HepG2 (cell line): Measurements from ENCODE around the gene TLE1. TPM values are rescaled to one million over a fixed set of nuclear protein-coding genes. Genes with fewer than 3 reads are reported as not detected.

ENCODE experiments used
- ATAC-seq: fragments of 200-7000 bp; cut with Tn5 transposase; 3 replicates; pipeline ENCODE4 v1.9.1; 2020; ENCODE audit warnings: mild to moderate bottlenecking, moderate library complexity
- BruUV-seq: library from RNA; stranded (reverse); fragments of 400-500 nt; replicated peaks from 2 replicates; lab custom pipeline; 2021; lab: Mats Ljungman, UMichigan
- CTCF ChIA-PET: fragments of 300-600 bp; formaldehyde crosslinking; extraction: SDS; loops from one replicate; lab custom pipeline; 2021; ENCODE audit warnings: low total read pairs, inconsistent platforms, low intra/inter-chr PET ratio; lab: Yijun Ruan, JAX
- POLR2A ChIA-PET: fragments of 350-600 bp; sonication (Branson Sonifier 250); formaldehyde crosslinking; loops from one replicate; lab custom pipeline; 2020; ENCODE audit warnings: antibody characterized with exemption, inconsistent platforms; lab: Yijun Ruan, JAX
- DNase-seq: peaks from one replicate; pipeline ENCODE4 v3.0.0-alpha.2; 2015; ENCODE audit warnings: low spot score
- FAIRE-seq: peaks from 3 replicates; lab custom pipeline; 2011; peaks lifted over from hg19 to GRCh38; lab: Jason Lieb, UNC
- H2AFZ ChIP-seq: one replicate; pipeline ENCODE4 v1.6.1; 2011; ENCODE audit warnings: low read length, inconsistent platforms
- H3K27ac ChIP-seq: fragments of 300-600 bp; 3 replicates; pipeline ENCODE4 v1.8.0; 2011; ENCODE audit warnings: mixed run types, mild to moderate bottlenecking, mixed read lengths, low read length, inconsistent platforms; ENCODE audit not compliant: insufficient read depth; ENCODE audit errors: extremely low read length
- H3K27me3 ChIP-seq, 2 experiments: fragments of 200-600 bp in 1 of 2; 2 replicates in 1 of 2; 3 replicates in 1 of 2; pipeline versions ENCODE4 v1.6.0 to v1.8.0; 2011; ENCODE audit warnings: low read length in 2 of 2, mild to moderate bottlenecking in 2 of 2, moderate library complexity in 2 of 2, inconsistent platforms in 1 of 2; ENCODE audit not compliant: insufficient read depth in 2 of 2, control insufficient read depth in 1 of 2
- H3K36me3 ChIP-seq, 2 experiments: fragments of 200-600 bp in 1 of 2; replicated peaks in 1 of 2; 2 replicates in 1 of 2; 3 replicates in 1 of 2; pipeline versions ENCODE4 v1.5.1 to v1.8.0; 2011; ENCODE audit warnings: low read length in 2 of 2, inconsistent platforms in 1 of 2; ENCODE audit not compliant: insufficient read depth in 2 of 2, control insufficient read depth in 1 of 2
- H3K4me1 ChIP-seq: 2 replicates; pipeline ENCODE4 v1.5.1; 2012; ENCODE audit warnings: low read length, inconsistent platforms; ENCODE audit not compliant: insufficient read depth
- H3K4me2 ChIP-seq: 2 replicates; pipeline ENCODE4 v1.6.0; 2011; ENCODE audit warnings: low read depth, low read length, inconsistent platforms
- H3K4me3 ChIP-seq, 3 experiments: fragments of 200-600 bp in 1 of 3; sonication (generic), shearing (Covaris generic) in 1 of 3; replicated peaks in 1 of 3; 2 replicates each; pipeline ENCODE4 v1.5.1; 2011 to 2016; ENCODE audit warnings: low read length in 3 of 3, inconsistent platforms in 2 of 3, low read depth in 2 of 3, mild to moderate bottlenecking in 2 of 3, control low read depth in 1 of 3, mixed read lengths in 1 of 3; ENCODE audit not compliant: insufficient read depth in 1 of 3
- H3K79me2 ChIP-seq: one replicate; pipeline ENCODE4 v1.6.1; 2011; ENCODE audit warnings: low read length, inconsistent platforms; ENCODE audit not compliant: insufficient read depth
- H3K9ac ChIP-seq: 2 replicates; pipeline ENCODE4 v1.6.0; 2011; ENCODE audit warnings: mild to moderate bottlenecking, low read depth, low read length, inconsistent platforms; ENCODE audit not compliant: insufficient read depth
- H3K9me3 ChIP-seq: 2 replicates; pipeline ENCODE4 v1.5.1; 2012; ENCODE audit warnings: mild to moderate bottlenecking, low read length
- H4K20me1 ChIP-seq: 2 replicates; pipeline ENCODE4 v1.6.0; 2011; ENCODE audit warnings: inconsistent platforms, mild to moderate bottlenecking, low read length, moderate library complexity; ENCODE audit not compliant: insufficient read depth
- ETV5 ChIP-seq: IDR thresholded peaks from 2 replicates; pipeline ENCODE4 v1.6.1; 2018; ENCODE audit warnings: missing biosample characterization, missing genetic modification reagents, inconsistent platforms, borderline replicate concordance
- KAT2B ChIP-seq: fragments of 150-350 bp; IDR thresholded peaks from 2 replicates; pipeline ENCODE4 v1.6.1; 2014; ENCODE audit warnings: low read depth, low read length, borderline replicate concordance
- NR2F6 ChIP-seq, 2 experiments: IDR thresholded peaks; 2 replicates each; pipeline ENCODE4 v1.6.1; 2016; ENCODE audit warnings: antibody characterized with exemption in 1 of 2, mild to moderate bottlenecking in 1 of 2
- PATZ1 ChIP-seq: sonication (generic); formaldehyde crosslinking; IDR thresholded peaks from 2 replicates; pipeline ENCODE4 v1.4.0; 2020; ENCODE audit warnings: missing genetic modification reagents
- TCF12 ChIP-seq, 2 experiments: fragments of 450-650 bp in 1 of 2; sonication (generic) in 1 of 2; formaldehyde crosslinking in 1 of 2; IDR thresholded peaks; 2 replicates each; pipeline versions ENCODE4 v1.6.1 to v1.8.0; 2017 to 2022; ENCODE audit warnings: antibody characterized with exemption in 1 of 2, mild to moderate bottlenecking in 1 of 2, missing genetic modification reagents in 1 of 2, moderate library complexity in 1 of 2
- ZC3H4 ChIP-seq: sonication (generic); formaldehyde crosslinking; IDR thresholded peaks from 2 replicates; pipeline ENCODE4 v1.4.0; 2020; ENCODE audit warnings: missing genetic modification reagents, borderline replicate concordance
- ZNF10 ChIP-seq: sonication (generic); formaldehyde crosslinking; IDR thresholded peaks from 2 replicates; pipeline ENCODE4 v1.4.0; 2020; ENCODE audit warnings: mild to moderate bottlenecking, low read depth, missing genetic modification reagents, borderline replicate concordance
- ZNF296 ChIP-seq: sonication (generic); formaldehyde crosslinking; conservative IDR thresholded peaks from 2 replicates; pipeline ENCODE4 v1.5.0; 2020; ENCODE audit warnings: mild to moderate bottlenecking, missing genetic modification reagents
- WGBS: methylation state at CpG from one replicate; pipeline ENCODE4 v1.1.6; 2017; ENCODE audit warnings: low lambda C conversion rate; 5-methylcytosine and 5-hydroxymethylcytosine counted together
- in situ Hi-C: cut with HindIII; loops from 2 replicates; pipeline ENCODE4 v1.10.0; 2017; ENCODE audit warnings: low pct_unique_long_range_greater_than_20kb; ENCODE audit not compliant: extremely low pct_ligation_motif_present
- intact Hi-C: fragments of 100-400 bp; cut with micrococcal nuclease; formaldehyde crosslinking; loops from one replicate; pipeline ENCODE4 v1.10.0; 2022; ENCODE audit not compliant: unreplicated experiment
- polyA plus RNA-seq, 8 experiments: library from polyadenylated mRNA; depleted of rRNA in 3 of 8; stranded (reverse) in 7 of 8; unstranded in 1 of 8; fragments of >200 nt; fragmentation: Illumina TruSeq in 4 of 8; extraction: Trizol in 4 of 8; gene quantifications; 2 replicates each; pipeline versions ENCODE4 v1.2.1 to v1.2.3, GENCODE V29; 2011 to 2016; ENCODE audit warnings: low read depth in 4 of 8, missing spikeins in 1 of 8, mixed read lengths in 1 of 8; ENCODE audit not compliant: insufficient read depth in 1 of 8
- total RNA-seq, 5 experiments: library from RNA; depleted of rRNA; stranded (reverse); fragments of >200 nt; fragmentation: Illumina TruSeq; extraction: Trizol; gene quantifications; 2 replicates each; pipeline ENCODE4 v1.2.3, GENCODE V29; 2016; ENCODE audit warnings: low read depth in 1 of 5

TLE1 gene
- total and polyA plus RNA-seq, 2 of the 13 experiments (the other 11 are each of a cell fraction or from before 2014, with no cell fraction given): 35.9 to 109 TPM

DNA sequence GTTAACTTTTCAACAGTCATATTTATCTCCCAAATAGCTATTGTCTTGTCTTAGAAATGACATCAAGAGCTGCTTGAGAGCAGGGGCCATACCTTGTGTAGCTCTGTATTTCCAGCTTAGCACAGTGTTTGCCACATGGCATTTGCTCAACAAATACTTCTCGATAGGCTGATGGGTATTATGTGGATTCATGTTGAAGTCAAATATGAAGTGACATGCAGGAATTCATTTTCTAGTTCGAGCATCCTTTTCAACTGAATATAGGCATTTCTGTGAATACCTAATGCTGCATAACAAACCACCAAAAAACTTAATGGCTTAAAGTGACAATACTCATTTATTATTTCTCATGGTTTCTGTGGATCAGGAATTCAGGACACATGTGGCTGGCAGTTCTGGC is 125.6 kb downstream of the TLE1 start:
- ChIA-PET CTCF (no interaction called here), POLR2A (interaction anchor here (0.9 to 1.1 kb wide), 2 partner anchors 24 to 123 kb away, joined by 3 read pairs; no protein-coding TSS in a partner anchor)
- in situ Hi-C loops: no loop called here
- DNase-seq (no peak), FAIRE-seq (no peak), ATAC-seq (no peak)
- H3K27me3 ChIP-seq: no peaks in the 10 kb centered on the region
- H2AFZ ChIP-seq: no peak overlapping the region
- intact Hi-C loops: no loop called here
- TF ChIP-seq ZNF10: no peak
- no peak overlapping the region for H3K4me3 ChIP-seq
- no peak overlapping the region for H3K27ac ChIP-seq
- WGBS: 100% methylated on average over 2 of the region's 2 CpGs
- peaks cover 48% of the 10 kb centered on the region for H3K4me1 ChIP-seq
- H3K9ac ChIP-seq: no peak overlapping the region
- no peaks in the 10 kb centered on the region for H3K9me3 ChIP-seq
- no peaks in the 10 kb centered on the region for H3K36me3 ChIP-seq
- H4K20me1 ChIP-seq: no peaks in the 10 kb centered on the region
- no TSS peak for BruUV-seq
- no peaks in the 10 kb centered on the region for H3K79me2 ChIP-seq
- H3K4me2 ChIP-seq: no peak overlapping the region

DNA sequence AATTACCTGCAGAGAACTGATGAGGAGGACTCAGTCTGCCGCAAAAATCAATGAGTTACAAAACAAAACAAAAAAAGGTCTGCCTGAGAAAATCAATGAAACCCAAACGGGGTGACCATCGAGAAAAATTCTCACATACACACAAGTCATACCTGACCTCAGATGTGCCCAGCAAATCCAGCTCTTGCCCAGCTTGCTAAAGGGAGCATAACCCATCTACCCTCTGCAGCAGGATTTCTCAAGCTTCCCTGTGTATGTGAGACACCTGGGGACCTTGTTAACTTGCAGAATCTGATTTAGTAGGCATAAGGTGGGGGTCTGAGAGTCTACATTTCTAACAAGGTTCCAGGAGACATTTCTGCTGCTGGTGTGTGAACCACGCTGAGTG is 126.3 kb downstream of the TLE1 start:
- Histone ChIP-seq H3K27me3 (no peaks in the 10 kb centered on the region), H4K20me1 (no peaks in the 10 kb centered on the region), H3K36me3 (no peaks in the 10 kb centered on the region), H3K79me2 (no peaks in the 10 kb centered on the region), H3K4me3 (no peak overlapping the region), H3K4me1 (peaks cover 55% of the 10 kb centered on the region), H3K27ac (no peak overlapping the region), H2AFZ (no peak overlapping the region), H3K9ac (no peak overlapping the region), H3K4me2 (no peak overlapping the region), H3K9me3 (no peaks in the 10 kb centered on the region)
- intact Hi-C loops: no loop called here
- TF ChIP-seq ETV5 (CRISPR knock-in tag): no peak
- no peak for TF ChIP-seq ZNF296 (CRISPR knock-in tag)
- no peak for TF ChIP-seq PATZ1 (CRISPR knock-in tag)
- TF ChIP-seq ZC3H4 (CRISPR knock-in tag): no peak
- TF ChIP-seq TCF12 (IDR thresholded peaks at IDR 0.05): no peak
- 0 out of 2 replicates have a peak, but pooled peaks have one; percentile 22 for TF ChIP-seq TCF12 (CRISPR knock-in tag; IDR thresholded peaks at IDR 0.05)
- peak; percentile 13; the same call in 1 of the 2 replicates for TF ChIP-seq NR2F6 (IDR thresholded peaks at IDR 0.05)
- no peak for TF ChIP-seq NR2F6 (CRISPR knock-in tag; IDR thresholded peaks at IDR 0.05)
- TF ChIP-seq KAT2B: peak; percentile 82
- no TSS peak for BruUV-seq
- no peak for DNase-seq
- WGBS: 47% methylated on average over 4 of the region's 4 CpGs
- POLR2A ChIA-PET: interaction anchor here (0.9 to 1.1 kb wide), 2 partner anchors 25 to 124 kb away, joined by 3 read pairs; no protein-coding TSS in a partner anchor
- peak; percentile 42; the same call in 2 of the 3 replicates for ATAC-seq
- CTCF ChIA-PET: no interaction called here
- FAIRE-seq: no peak
- in situ Hi-C loops: no loop called here
